ENCODE results near the gene ZSWIM4. TPM values are rescaled to one million over a fixed set of nuclear protein-coding genes. Genes with fewer than 3 reads are reported as not detected.

Gene ZSWIM4
- polyA plus RNA-seq, 3 donors = 0.19 to 1.1 (median 0.23) TPM

DNA sequence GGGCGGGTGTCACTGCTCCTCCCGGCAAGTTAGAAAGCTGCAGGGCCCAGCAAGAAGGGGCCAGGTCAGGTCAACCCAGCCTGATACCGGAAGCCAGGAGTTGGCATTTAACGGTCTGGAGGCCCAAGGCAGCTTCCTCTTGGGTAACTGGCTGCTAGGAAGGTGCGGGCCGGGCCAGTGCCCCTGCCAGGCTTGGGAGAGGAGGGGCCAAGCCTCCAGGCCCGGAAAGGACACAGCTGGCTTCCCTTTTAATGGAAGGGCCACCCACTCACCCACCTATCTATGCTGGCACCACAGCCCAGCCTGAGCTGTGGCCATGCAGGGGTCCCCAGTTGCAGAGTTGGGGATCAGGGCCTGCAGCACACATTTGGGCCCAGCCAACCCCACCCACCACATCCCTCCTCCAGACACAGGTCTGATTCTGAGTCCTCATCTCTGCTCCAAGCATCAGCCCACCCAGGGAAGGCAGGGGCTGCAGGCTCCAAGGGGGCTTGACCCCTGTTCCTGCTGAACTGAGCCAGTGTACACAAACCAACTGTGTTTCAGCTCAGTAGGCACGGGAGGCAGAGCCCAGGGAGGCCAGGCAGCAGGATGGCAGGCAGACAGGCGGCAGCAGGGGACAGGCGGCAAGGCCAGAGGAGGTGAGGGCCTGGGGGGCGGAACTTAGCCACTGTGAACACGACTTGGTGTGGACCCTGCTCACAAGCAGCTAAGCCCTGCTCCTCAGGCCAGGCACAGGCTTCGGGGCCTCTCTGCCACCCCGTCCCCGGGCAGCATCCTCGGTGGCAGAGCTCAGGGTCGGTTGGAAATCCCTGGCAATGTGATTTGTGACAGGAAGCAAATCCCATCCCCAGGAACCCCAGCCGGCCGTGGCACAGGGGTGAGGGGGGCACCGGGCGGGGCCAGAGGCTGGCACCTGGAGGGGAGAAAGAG lies 40.8 kb downstream of the ZSWIM4 start:
- Mint-ChIP-seq H3K9me3 (peaks cover 0 to 4% (median 0%) of the 10 kb centered on the region in 7 donors), H3K4me1 (peaks cover 49% of the 10 kb centered on the region), H3K27ac (peak overlapping the region; percentile 98 to 100 (median 99)), H3K4me3 (peak overlapping the region; percentile 81 to 96), H3K36me3 (peaks cover 23 to 49% of the 10 kb centered on the region in 2 donors), H3K27me3 (ENCODE audit: low read depth in 3 of 3) (peaks cover 0 to 24% (median 6%) of the 10 kb centered on the region in 3 donors)
- Histone ChIP-seq H3K4me2 (replicated peaks; ENCODE audit: extremely low read depth, low read length, poor library complexity, severe bottlenecking) (peak overlapping the region; percentile 89), H3K27ac (ENCODE audit: low read depth in 1 of 2, low read length in 2 of 2) (peak overlapping the region; percentile 99 to 100), H3K9me3 (replicated peaks in 1 of 2; ENCODE audit: control insufficient read depth in 1 of 2, insufficient read depth in 1 of 2, low read length in 2 of 2) (no peaks in the 10 kb centered on the region), H3K4me1 (ENCODE audit: control insufficient read depth in 1 of 2, insufficient read depth in 2 of 2, low read length in 2 of 2) (peaks cover 72 to 75% of the 10 kb centered on the region in 2 donors), H2AFZ (ENCODE audit: insufficient read depth, low read depth, low read length, poor library complexity, severe bottlenecking) (no peak overlapping the region), H3K79me2 (ENCODE audit: insufficient read depth, low read length) (peaks cover 72% of the 10 kb centered on the region), H3K9ac (ENCODE audit: insufficient read depth, low read length, poor library complexity, severe bottlenecking) (peak overlapping the region; percentile 100), H4K20me1 (ENCODE audit: insufficient read depth, low read length) (peaks cover 96% of the 10 kb centered on the region), H3K4me3 (replicated peaks in 1 of 3; ENCODE audit: low read depth in 2 of 3, low read length in 3 of 3) (peak overlapping the region; percentile 18 to 97 (median 32)), H3K27me3 (ENCODE audit: control insufficient read depth in 2 of 2, insufficient read depth in 2 of 2, low read length in 2 of 2) (no peaks in the 10 kb centered on the region), H3K36me3 (replicated peaks in 1 of 2; ENCODE audit: control insufficient read depth in 1 of 2, insufficient read depth in 2 of 2, low read length in 2 of 2) (peaks cover 7 to 16% of the 10 kb centered on the region in 2 donors)
- 4% methylated on average over 15 of the region's 21 CpGs for WGBS (ENCODE audit: insufficient coverage)
- intact Hi-C loops (cut with micrococcal nuclease) = loop anchor here in 1 of 2 donors (2.0 kb wide), 1 partner anchor 15 kb away; no protein-coding TSS in a partner anchor
- peak; percentile 82 to 89 (median 82) for DNase-seq
- TF ChIP-seq, protein P1, sequence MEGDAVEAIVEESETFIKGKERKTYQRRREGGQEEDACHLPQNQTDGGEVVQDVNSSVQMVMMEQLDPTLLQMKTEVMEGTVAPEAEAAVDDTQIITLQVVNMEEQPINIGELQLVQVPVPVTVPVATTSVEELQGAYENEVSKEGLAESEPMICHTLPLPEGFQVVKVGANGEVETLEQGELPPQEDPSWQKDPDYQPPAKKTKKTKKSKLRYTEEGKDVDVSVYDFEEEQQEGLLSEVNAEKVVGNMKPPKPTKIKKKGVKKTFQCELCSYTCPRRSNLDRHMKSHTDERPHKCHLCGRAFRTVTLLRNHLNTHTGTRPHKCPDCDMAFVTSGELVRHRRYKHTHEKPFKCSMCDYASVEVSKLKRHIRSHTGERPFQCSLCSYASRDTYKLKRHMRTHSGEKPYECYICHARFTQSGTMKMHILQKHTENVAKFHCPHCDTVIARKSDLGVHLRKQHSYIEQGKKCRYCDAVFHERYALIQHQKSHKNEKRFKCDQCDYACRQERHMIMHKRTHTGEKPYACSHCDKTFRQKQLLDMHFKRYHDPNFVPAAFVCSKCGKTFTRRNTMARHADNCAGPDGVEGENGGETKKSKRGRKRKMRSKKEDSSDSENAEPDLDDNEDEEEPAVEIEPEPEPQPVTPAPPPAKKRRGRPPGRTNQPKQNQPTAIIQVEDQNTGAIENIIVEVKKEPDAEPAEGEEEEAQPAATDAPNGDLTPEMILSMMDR (IDR thresholded peaks at IDR 0.05) = no peak

- DNase-seq = no peak
- H3K36me3 Mint-ChIP-seq = peaks cover 19 to 43% of the 10 kb centered on the region in 2 donors
- Histone ChIP-seq H3K4me2 (replicated peaks; ENCODE audit: extremely low read depth, low read length, poor library complexity, severe bottlenecking) (peak overlapping the region; percentile 96), H3K36me3 (replicated peaks in 1 of 2; ENCODE audit: control insufficient read depth in 1 of 2, insufficient read depth in 2 of 2, low read length in 2 of 2) (peaks cover 7 to 16% of the 10 kb centered on the region in 2 donors), H3K27ac (ENCODE audit: low read depth in 1 of 2, low read length in 2 of 2) (peak overlapping the region; percentile 99 to 100), H3K9ac (ENCODE audit: insufficient read depth, low read length, poor library complexity, severe bottlenecking) (peak overlapping the region; percentile 100), H3K27me3 (ENCODE audit: control insufficient read depth in 2 of 2, insufficient read depth in 2 of 2, low read length in 2 of 2) (no peaks in the 10 kb centered on the region), H4K20me1 (ENCODE audit: insufficient read depth, low read length) (peaks cover 88% of the 10 kb centered on the region), H3K4me1 (ENCODE audit: control insufficient read depth in 1 of 2, insufficient read depth in 2 of 2, low read length in 2 of 2) (peaks cover 73 to 74% of the 10 kb centered on the region in 2 donors), H3K4me3 (replicated peaks in 1 of 3; ENCODE audit: low read depth in 2 of 3, low read length in 3 of 3) (peak overlapping the region; percentile 69 to 97 (median 90)), H3K9me3 (replicated peaks in 1 of 2; ENCODE audit: control insufficient read depth in 1 of 2, insufficient read depth in 1 of 2, low read length in 2 of 2) (no peaks in the 10 kb centered on the region), H2AFZ (ENCODE audit: insufficient read depth, low read depth, low read length, poor library complexity, severe bottlenecking) (no peak overlapping the region), H3K79me2 (ENCODE audit: insufficient read depth, low read length) (peaks cover 97% of the 10 kb centered on the region)
- H3K27me3 Mint-ChIP-seq (ENCODE audit: low read depth in 3 of 3) = peaks cover 0 to 18% (median 6%) of the 10 kb centered on the region in 3 donors
- H3K4me1 Mint-ChIP-seq = peaks cover 49% of the 10 kb centered on the region
- peak overlapping the region; percentile 91 to 96 for H3K4me3 Mint-ChIP-seq
- intact Hi-C loops (cut with micrococcal nuclease) = no loop called here
- TF ChIP-seq, protein P1 (IDR thresholded peaks at IDR 0.05) = no peak
- H3K9me3 Mint-ChIP-seq = peaks cover 0 to 7% (median 2%) of the 10 kb centered on the region in 7 donors
- 7% methylated on average over 10 of the region's 18 CpGs for WGBS (ENCODE audit: insufficient coverage)
- H3K27ac Mint-ChIP-seq = peak overlapping the region; percentile 98 to 100 (median 99)
Measured at GRCh38 chr19:13838435-13839129, 43.3 kb downstream of the ZSWIM4 start.

Data from CD14-positive monocyte (primary cell).